IgD-negative memory B cell (primary cell): Measurements from ENCODE around the gene ASB5. TPM values are rescaled to one million over a fixed set of nuclear protein-coding genes. Genes with fewer than 3 reads are reported as not detected.

Source experiments
- H3K27ac Mint-ChIP-seq, 3 donors: one replicate each; pipeline ENCODE4 v1.8.0; 2020 to 2022; ENCODE audit warnings: mild to moderate bottlenecking in 3 of 3, mixed read lengths in 3 of 3, moderate library complexity in 1 of 3
- H3K27me3 Mint-ChIP-seq: one replicate; pipeline ENCODE4 v1.8.0; 2021; ENCODE audit warnings: mixed read lengths
- H3K36me3 Mint-ChIP-seq: one replicate; pipeline ENCODE4 v1.8.0; 2020; ENCODE audit warnings: mild to moderate bottlenecking, mixed read lengths
- H3K4me1 Mint-ChIP-seq, 3 donors: one replicate each; pipeline ENCODE4 v1.8.0; 2020 to 2022; ENCODE audit warnings: mixed read lengths in 3 of 3, mild to moderate bottlenecking in 1 of 3
- H3K4me3 Mint-ChIP-seq, 4 donors: one replicate each; pipeline ENCODE4 v1.8.0; 2020 to 2022; ENCODE audit warnings: mild to moderate bottlenecking in 4 of 4, mixed read lengths in 4 of 4, moderate library complexity in 3 of 4
- H3K9me3 Mint-ChIP-seq, 3 donors: one replicate each; pipeline ENCODE4 v1.8.0; 2020 to 2021; ENCODE audit warnings: mixed read lengths in 3 of 3, mild to moderate bottlenecking in 1 of 3
- polyA plus RNA-seq: library from polyadenylated mRNA; unstranded; fragments of 300-500 nt; fragmentation: Illumina TruSeq; gene quantifications from one replicate; pipeline ENCODE4 v1.2.3, GENCODE V29; 2021

The ASB5 gene
- polyA plus RNA-seq, 1 donor from 2014 or later, result not detected

GRCh38 chr4:176261481-176261880 lies 7.5 kb downstream of the ASB5 start:
- Mint-ChIP-seq H3K4me3 (no peak overlapping the region), H3K27me3 (no peaks in the 10 kb centered on the region), H3K36me3 (peaks cover 2% of the 10 kb centered on the region), H3K4me1 (no peaks in the 10 kb centered on the region), H3K27ac (no peak overlapping the region), H3K9me3 (no peaks in the 10 kb centered on the region)

DNA sequence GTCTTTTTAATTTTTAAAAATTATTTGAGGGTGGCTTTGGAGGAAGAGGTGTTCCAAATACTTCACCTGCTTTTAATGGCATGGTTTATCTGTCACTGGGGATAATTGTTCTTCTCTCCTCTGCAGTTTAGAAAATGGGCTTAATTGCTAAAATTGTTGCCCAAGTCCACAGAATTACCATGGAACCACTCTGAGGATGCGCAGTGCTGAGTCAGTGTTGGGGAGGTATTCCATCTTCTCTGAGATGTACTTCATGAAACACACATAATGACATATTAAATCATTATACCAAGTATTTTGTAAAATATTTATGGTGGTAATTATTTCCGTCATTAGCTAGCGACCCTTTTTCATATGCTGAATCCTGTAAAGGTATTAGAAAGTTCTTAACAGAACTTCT lies 8.0 kb downstream of the ASB5 start:
- Mint-ChIP-seq H3K4me3 (no peak overlapping the region), H3K36me3 (peaks cover 2% of the 10 kb centered on the region), H3K4me1 (no peaks in the 10 kb centered on the region), H3K9me3 (no peaks in the 10 kb centered on the region), H3K27ac (no peak overlapping the region), H3K27me3 (no peaks in the 10 kb centered on the region)

GRCh38 chr4:176259330-176260090 lies 9.5 kb downstream of the ASB5 start:
- no peaks in the 10 kb centered on the region for H3K4me1 Mint-ChIP-seq
- no peak overlapping the region for H3K27ac Mint-ChIP-seq
- H3K9me3 Mint-ChIP-seq, result no peaks in the 10 kb centered on the region
- H3K36me3 Mint-ChIP-seq, result peaks cover 2% of the 10 kb centered on the region
- H3K4me3 Mint-ChIP-seq, result no peak overlapping the region
- H3K27me3 Mint-ChIP-seq, result no peaks in the 10 kb centered on the region

- H3K27ac Mint-ChIP-seq, result no peak overlapping the region
- no peaks in the 10 kb centered on the region for H3K9me3 Mint-ChIP-seq
- H3K36me3 Mint-ChIP-seq, result peaks cover 2% of the 10 kb centered on the region
- H3K4me1 Mint-ChIP-seq, result no peaks in the 10 kb centered on the region
- H3K27me3 Mint-ChIP-seq, result no peaks in the 10 kb centered on the region
- no peak overlapping the region for H3K4me3 Mint-ChIP-seq
Measured at GRCh38 chr4:176258135-176258534, 10.9 kb downstream of the ASB5 start.

GRCh38 chr4:176256921-176257320 lies 12.1 kb downstream of the ASB5 start:
- Mint-ChIP-seq H3K27me3 (no peaks in the 10 kb centered on the region), H3K9me3 (no peaks in the 10 kb centered on the region), H3K4me1 (no peaks in the 10 kb centered on the region)

DNA sequence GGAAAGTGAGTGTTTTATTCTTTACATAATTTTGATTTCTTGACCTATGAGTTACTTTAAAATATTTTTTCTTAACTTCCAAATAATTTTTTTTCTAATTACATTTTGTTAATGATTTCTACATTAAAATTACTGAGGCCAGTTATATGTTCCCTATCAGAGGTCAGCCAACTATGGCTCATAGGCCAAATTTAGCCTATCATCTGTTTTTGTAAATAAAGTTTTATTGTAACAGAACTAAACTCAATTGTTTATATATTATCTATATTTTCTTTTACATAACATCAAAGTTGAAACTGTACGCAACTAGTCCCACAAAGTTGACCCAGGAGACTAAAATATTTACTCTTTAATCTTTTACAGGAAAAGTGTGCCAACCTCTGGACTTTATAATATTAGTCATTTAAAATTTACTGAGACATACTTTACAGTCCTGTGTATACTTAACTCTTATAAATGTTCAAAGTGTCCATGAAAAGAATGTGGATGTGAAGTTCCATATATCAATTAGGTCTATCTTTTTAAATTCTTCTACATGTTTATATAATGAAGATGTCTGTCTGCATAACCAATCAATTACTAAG lies 26.2 kb downstream of the ASB5 start:
- no peaks in the 10 kb centered on the region for H3K9me3 Mint-ChIP-seq
- no peaks in the 10 kb centered on the region for H3K36me3 Mint-ChIP-seq
- H3K4me1 Mint-ChIP-seq, result no peaks in the 10 kb centered on the region
- no peaks in the 10 kb centered on the region for H3K27me3 Mint-ChIP-seq
- no peak overlapping the region for H3K27ac Mint-ChIP-seq
- H3K4me3 Mint-ChIP-seq, result no peak overlapping the region

More at GRCh38 chr4:176256921-176257320, 12.1 kb downstream of the ASB5 start:
- Mint-ChIP-seq H3K27ac (no peak overlapping the region), H3K4me3 (no peak overlapping the region), H3K36me3 (peaks cover 2% of the 10 kb centered on the region)

- H3K27me3 Mint-ChIP-seq, result peaks cover 2% of the 10 kb centered on the region
- no peaks in the 10 kb centered on the region for H3K9me3 Mint-ChIP-seq
- no peaks in the 10 kb centered on the region for H3K36me3 Mint-ChIP-seq
- H3K4me3 Mint-ChIP-seq, result no peak overlapping the region
- H3K4me1 Mint-ChIP-seq, result no peaks in the 10 kb centered on the region
- no peak overlapping the region for H3K27ac Mint-ChIP-seq
Measured at GRCh38 chr4:176241703-176242102, 27.3 kb downstream of the ASB5 start.

DNA sequence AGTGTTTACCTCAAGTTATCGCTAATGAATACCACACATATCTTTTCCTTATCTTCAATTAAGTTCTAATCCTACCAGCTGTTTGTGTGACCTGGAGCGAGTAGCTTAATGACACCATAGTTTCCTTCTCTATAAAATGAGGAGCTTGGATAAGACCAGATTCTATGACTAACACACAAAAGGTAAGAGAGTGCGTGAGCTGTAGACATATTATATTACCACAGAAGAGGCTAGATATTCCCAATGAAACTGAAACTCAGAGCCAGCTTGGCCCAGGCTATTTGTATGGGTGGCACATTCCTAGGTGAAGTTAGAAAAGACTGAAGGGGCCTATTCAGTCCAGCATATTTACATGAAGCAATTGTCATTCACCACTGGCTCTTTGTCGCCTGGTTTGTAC lies 30.2 kb downstream of the ASB5 start:
- no peaks in the 10 kb centered on the region for H3K4me1 Mint-ChIP-seq
- no peaks in the 10 kb centered on the region for H3K36me3 Mint-ChIP-seq
- no peaks in the 10 kb centered on the region for H3K9me3 Mint-ChIP-seq
- H3K4me3 Mint-ChIP-seq, result no peak overlapping the region
- H3K27me3 Mint-ChIP-seq, result peaks cover 5% of the 10 kb centered on the region
- no peak overlapping the region for H3K27ac Mint-ChIP-seq

DNA sequence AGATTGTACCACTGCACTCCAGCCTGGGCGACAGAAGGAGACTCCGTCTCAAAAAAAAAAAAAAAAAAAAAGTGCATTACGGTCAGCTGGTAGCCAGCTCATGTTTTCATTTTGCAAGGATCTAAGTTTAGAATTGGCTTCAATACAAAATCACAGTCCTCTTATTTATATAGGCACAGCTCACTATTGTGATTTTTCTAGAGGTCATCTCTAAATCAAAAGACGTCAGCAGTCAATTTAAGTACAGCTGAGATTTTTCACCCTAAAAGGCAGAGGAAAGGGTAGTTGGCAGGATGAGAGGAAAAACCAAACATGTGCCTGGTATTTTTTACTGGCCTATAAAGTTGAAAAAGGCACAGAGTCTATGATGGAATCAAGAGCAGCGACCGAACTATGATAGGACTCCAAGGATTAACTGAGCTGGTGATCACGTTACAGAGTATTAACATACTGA lies 30.8 kb downstream of the ASB5 start:
- H3K27ac Mint-ChIP-seq, result no peak overlapping the region
- H3K4me1 Mint-ChIP-seq, result no peaks in the 10 kb centered on the region
- H3K9me3 Mint-ChIP-seq, result no peaks in the 10 kb centered on the region
- no peaks in the 10 kb centered on the region for H3K36me3 Mint-ChIP-seq
- peaks cover 5% of the 10 kb centered on the region for H3K27me3 Mint-ChIP-seq
- no peak overlapping the region for H3K4me3 Mint-ChIP-seq

- Mint-ChIP-seq H3K9me3 (no peaks in the 10 kb centered on the region), H3K27me3 (peaks cover 5% of the 10 kb centered on the region), H3K4me3 (no peak overlapping the region), H3K36me3 (no peaks in the 10 kb centered on the region), H3K27ac (no peak overlapping the region), H3K4me1 (no peaks in the 10 kb centered on the region)
Measured at GRCh38 chr4:176236946-176237345, 32.1 kb downstream of the ASB5 start.

DNA sequence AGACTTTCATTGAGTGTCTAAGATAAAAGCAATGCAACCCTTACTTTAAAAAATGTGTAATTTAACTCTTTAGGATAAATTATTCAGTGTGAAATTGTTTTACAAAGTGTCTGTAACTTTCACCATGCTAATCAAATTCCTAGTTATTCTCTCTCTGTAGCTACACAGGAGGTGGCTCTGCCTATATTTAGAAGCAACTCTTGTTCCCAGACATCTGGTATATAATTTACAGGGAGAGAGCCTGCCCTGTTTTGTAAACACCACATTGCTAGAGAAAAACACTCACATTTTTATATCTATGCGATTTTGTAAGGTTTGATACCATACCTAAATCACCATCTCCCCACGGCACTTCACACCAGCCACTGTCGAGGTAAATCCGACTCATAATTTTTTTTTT lies 38.2 kb downstream of the ASB5 start:
- no peaks in the 10 kb centered on the region for H3K36me3 Mint-ChIP-seq
- no peaks in the 10 kb centered on the region for H3K9me3 Mint-ChIP-seq
- H3K27ac Mint-ChIP-seq, result no peak overlapping the region
- H3K4me3 Mint-ChIP-seq, result no peak overlapping the region
- H3K27me3 Mint-ChIP-seq, result peaks cover 4% of the 10 kb centered on the region
- H3K4me1 Mint-ChIP-seq, result no peaks in the 10 kb centered on the region

GRCh38 chr4:176229645-176230044 lies 39.4 kb downstream of the ASB5 start:
- Mint-ChIP-seq H3K9me3 (no peaks in the 10 kb centered on the region), H3K4me1 (no peaks in the 10 kb centered on the region), H3K36me3 (no peaks in the 10 kb centered on the region), H3K4me3 (no peak overlapping the region), H3K27me3 (peaks cover 4% of the 10 kb centered on the region), H3K27ac (no peak overlapping the region)

- Mint-ChIP-seq H3K4me3 (no peak overlapping the region), H3K27me3 (peaks cover 4% of the 10 kb centered on the region), H3K36me3 (no peaks in the 10 kb centered on the region), H3K4me1 (no peaks in the 10 kb centered on the region), H3K9me3 (no peaks in the 10 kb centered on the region), H3K27ac (no peak overlapping the region)
Measured at GRCh38 chr4:176226736-176227135, 42.3 kb downstream of the ASB5 start.

- Mint-ChIP-seq H3K27me3 (peaks cover 3% of the 10 kb centered on the region), H3K27ac (no peak overlapping the region), H3K4me1 (no peaks in the 10 kb centered on the region), H3K4me3 (no peak overlapping the region), H3K36me3 (no peaks in the 10 kb centered on the region), H3K9me3 (no peaks in the 10 kb centered on the region)
Measured at GRCh38 chr4:176223561-176223960, 45.5 kb downstream of the ASB5 start.

GRCh38 chr4:176222149-176222548 lies 46.9 kb downstream of the ASB5 start:
- H3K9me3 Mint-ChIP-seq, result no peaks in the 10 kb centered on the region
- no peaks in the 10 kb centered on the region for H3K4me1 Mint-ChIP-seq
- no peak overlapping the region for H3K27ac Mint-ChIP-seq
- no peaks in the 10 kb centered on the region for H3K36me3 Mint-ChIP-seq
- no peak overlapping the region for H3K4me3 Mint-ChIP-seq
- peaks cover 3% of the 10 kb centered on the region for H3K27me3 Mint-ChIP-seq

DNA sequence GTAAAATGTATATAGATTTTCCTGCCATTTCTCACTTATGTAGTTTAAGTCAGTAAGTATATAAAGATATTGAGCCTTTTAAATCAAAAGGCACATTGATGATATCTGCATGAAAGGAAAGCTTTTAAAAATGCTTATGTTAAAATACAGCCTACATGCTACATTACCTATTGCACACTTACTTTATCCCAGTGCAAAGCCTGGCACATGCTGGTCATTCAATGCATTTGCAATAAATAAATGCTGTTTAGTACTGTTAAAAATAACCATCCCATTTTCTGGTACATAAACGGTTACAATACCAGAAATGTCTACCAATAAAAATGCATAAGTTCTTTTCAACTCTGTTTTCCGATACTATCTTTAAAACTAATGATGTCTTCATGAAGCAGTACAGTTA lies 51.5 kb downstream of the ASB5 start:
- Mint-ChIP-seq H3K36me3 (no peaks in the 10 kb centered on the region), H3K9me3 (peaks cover 0 to 2% (median 2%) of the 10 kb centered on the region in 3 donors), H3K27ac (no peak overlapping the region), H3K27me3 (peaks cover 2% of the 10 kb centered on the region), H3K4me1 (no peaks in the 10 kb centered on the region), H3K4me3 (no peak overlapping the region)
